ENCODE data around the gene EME2.
"Not testable (repeated sequence)": the region's sequence is repeated elsewhere in the genome, so short reads cannot be mapped to it uniquely, and the experiment has no call there.

The EME2 gene

GRCh38 chr16:1772362-1772907 lies at the start of gene EME2:
Gene EME2, plus strand, starts transcription at chr16:1772810. Its CDS starts 418 bp downstream, at chr16:1773228.
- FAIRE-seq (no peak), DNase-seq (ENCODE audit: low spot score) (peak; percentile 37)

- FAIRE-seq (peak; percentile 16), DNase-seq (ENCODE audit: low spot score) (peak; percentile 12)
Measured at GRCh38 chr16:1723450-1724147, 49.0 kb upstream of the EME2 start.

- DNase-seq (ENCODE audit: low spot score) = no peak
- FAIRE-seq = no peak
Measured at GRCh38 chr16:1724491-1724890, 48.1 kb upstream of the EME2 start.

GRCh38 chr16:1726661-1727502 lies 45.7 kb upstream of the EME2 start:
- FAIRE-seq = no peak
- DNase-seq (ENCODE audit: low spot score) = no peak

GRCh38 chr16:1727651-1728624 lies 44.7 kb upstream of the EME2 start:
- FAIRE-seq (no peak), DNase-seq (ENCODE audit: low spot score) (no peak)

- FAIRE-seq = no peak
- DNase-seq (ENCODE audit: low spot score) = no peak
Measured at GRCh38 chr16:1729026-1729425, 43.6 kb upstream of the EME2 start.

- FAIRE-seq = no peak
- DNase-seq (ENCODE audit: low spot score) = no peak
Measured at GRCh38 chr16:1729445-1729844, 43.2 kb upstream of the EME2 start.

GRCh38 chr16:1731073-1731472 lies 41.5 kb upstream of the EME2 start:
- DNase-seq (ENCODE audit: low spot score) (no peak), FAIRE-seq (no peak)

- FAIRE-seq = no peak
- DNase-seq (ENCODE audit: low spot score) = no peak
Measured at GRCh38 chr16:1731603-1732002, 41.0 kb upstream of the EME2 start.

- DNase-seq (ENCODE audit: low spot score) = no peak
- FAIRE-seq = no peak
Measured at GRCh38 chr16:1732071-1732470, 40.5 kb upstream of the EME2 start.

GRCh38 chr16:1732551-1732987 lies 40.0 kb upstream of the EME2 start:
- DNase-seq (ENCODE audit: low spot score); FAIRE-seq: not testable (repeated sequence)

- DNase-seq (ENCODE audit: low spot score) (no peak), FAIRE-seq (no peak)
Measured at GRCh38 chr16:1734123-1734522, 38.5 kb upstream of the EME2 start.

- no peak for FAIRE-seq
- DNase-seq (ENCODE audit: low spot score) = no peak
Measured at GRCh38 chr16:1734816-1735215, 37.8 kb upstream of the EME2 start.

GRCh38 chr16:1740234-1740633 lies 32.4 kb upstream of the EME2 start:
- no peak for FAIRE-seq

GRCh38 chr16:1740781-1741490 lies 31.7 kb upstream of the EME2 start:
- FAIRE-seq = no peak
- no peak for DNase-seq (ENCODE audit: low spot score)

More at GRCh38 chr16:1740234-1740633, 32.4 kb upstream of the EME2 start:
- DNase-seq (ENCODE audit: low spot score) = no peak

GRCh38 chr16:1741553-1742165 lies 31.0 kb upstream of the EME2 start:
- DNase-seq (ENCODE audit: low spot score) (no peak), FAIRE-seq (no peak)

- no peak for DNase-seq (ENCODE audit: low spot score)
- FAIRE-seq = no peak
Measured at GRCh38 chr16:1743376-1744337, 29.0 kb upstream of the EME2 start.

GRCh38 chr16:1744338-1744840 lies 28.2 kb upstream of the EME2 start:
- FAIRE-seq = no peak
- DNase-seq (ENCODE audit: low spot score) = no peak

Measured in RCC 7860 (cell line).